ENCODE data around the gene KCNE2.

- TF ChIP-seq CTCF (IDR thresholded peaks at IDR 0.05) (no peak), ZFX (IDR thresholded peaks at IDR 0.05; ENCODE audit: borderline replicate concordance) (no peak)
Observed at GRCh38 chr21:34369741-34370140, 5.9 kb downstream of the KCNE2 start.
